Smooth muscle cell (in vitro differentiated cells): ENCODE measurements around the gene LYZL2. TPM values are rescaled to one million over a fixed set of nuclear protein-coding genes. Genes with fewer than 3 reads are reported as not detected.
A peak's percentile ranks its signal among the peaks of the same experiment; 100 is the strongest.

Experiments used
- DNase-seq: peaks from one replicate; lab custom pipeline; 2025; ENCODE audit not compliant: unreplicated experiment; lab: John Stamatoyannopoulos, UW
- H2AFZ ChIP-seq: fragments of 200-600 bp; sonication (generic); 2 replicates; pipeline ENCODE4 v1.6.0; 2016; ENCODE audit warnings: antibody characterized with exemption, low read depth, mild to moderate bottlenecking
- H3F3A ChIP-seq: fragments of 200-600 bp; sonication (generic); 2 replicates; pipeline ENCODE4 v1.6.0; 2017; ENCODE audit warnings: antibody characterized with exemption, low read depth
- H3K27ac ChIP-seq: fragments of 200-600 bp; sonication (generic); 2 replicates; pipeline ENCODE4 v1.5.1; 2016; ENCODE audit warnings: low read depth, mild to moderate bottlenecking
- H3K27me3 ChIP-seq: fragments of 200-600 bp; sonication (generic); 2 replicates; pipeline ENCODE4 v1.6.1; 2016; ENCODE audit warnings: low read depth, mild to moderate bottlenecking
- H3K36me3 ChIP-seq: fragments of 200-600 bp; sonication (generic); 2 replicates; pipeline ENCODE4 v1.5.1; 2016; ENCODE audit warnings: low read depth
- H3K4me1 ChIP-seq: fragments of 200-600 bp; sonication (generic); 2 replicates; pipeline ENCODE4 v1.5.1; 2016; ENCODE audit warnings: low read depth
- H3K4me2 ChIP-seq: fragments of 200-600 bp; sonication (generic); 2 replicates; pipeline ENCODE4 v1.6.0; 2016; ENCODE audit warnings: mild to moderate bottlenecking
- H3K4me3 ChIP-seq: fragments of 200-600 bp; sonication (generic); 2 replicates; pipeline ENCODE4 v1.5.1; 2016; ENCODE audit warnings: mild to moderate bottlenecking
- H3K79me2 ChIP-seq: fragments of 200-600 bp; sonication (generic); 2 replicates; pipeline ENCODE4 v1.6.0; 2016; ENCODE audit warnings: low read depth, mild to moderate bottlenecking
- H3K9ac ChIP-seq: fragments of 200-600 bp; sonication (generic); 2 replicates; pipeline ENCODE4 v1.6.0; 2016; ENCODE audit warnings: low read depth
- H3K9me3 ChIP-seq: fragments of 200-600 bp; sonication (generic); replicated peaks from 2 replicates; pipeline ENCODE4 v1.5.1; 2016; ENCODE audit warnings: low read depth
- H4K20me1 ChIP-seq: fragments of 200-600 bp; sonication (generic); 2 replicates; pipeline ENCODE4 v1.6.0; 2016; ENCODE audit warnings: low read depth
- CTCF ChIP-seq: fragments of 200-600 bp; sonication (generic); IDR thresholded peaks from 2 replicates; pipeline ENCODE4 v1.5.1; 2017; ENCODE audit warnings: borderline replicate concordance, mild to moderate bottlenecking, antibody characterized with exemption; ENCODE audit not compliant: insufficient read depth, poor library complexity, severe bottlenecking
- WGBS: methylation state at CpG from one replicate; pipeline ENCODE4 v1.1.7; 2016; ENCODE audit warnings: low lambda C conversion rate; 5-methylcytosine and 5-hydroxymethylcytosine counted together
- polyA plus RNA-seq: library from polyadenylated mRNA; unstranded; fragments of >200 nt; fragmentation: Nextera tagmentation; extraction: Ambion mirVana; gene quantifications from 2 replicates; pipeline ENCODE4 v1.2.1, GENCODE V29; 2016
- total RNA-seq: library from RNA; depleted of rRNA; stranded (reverse); fragments of >200 nt; gene quantifications from 2 replicates; pipeline ENCODE4 v1.2.3, GENCODE V29; 2014

Gene LYZL2
- total and polyA plus RNA-seq, 2 experiments from 2014 or later, result not detected

DNA sequence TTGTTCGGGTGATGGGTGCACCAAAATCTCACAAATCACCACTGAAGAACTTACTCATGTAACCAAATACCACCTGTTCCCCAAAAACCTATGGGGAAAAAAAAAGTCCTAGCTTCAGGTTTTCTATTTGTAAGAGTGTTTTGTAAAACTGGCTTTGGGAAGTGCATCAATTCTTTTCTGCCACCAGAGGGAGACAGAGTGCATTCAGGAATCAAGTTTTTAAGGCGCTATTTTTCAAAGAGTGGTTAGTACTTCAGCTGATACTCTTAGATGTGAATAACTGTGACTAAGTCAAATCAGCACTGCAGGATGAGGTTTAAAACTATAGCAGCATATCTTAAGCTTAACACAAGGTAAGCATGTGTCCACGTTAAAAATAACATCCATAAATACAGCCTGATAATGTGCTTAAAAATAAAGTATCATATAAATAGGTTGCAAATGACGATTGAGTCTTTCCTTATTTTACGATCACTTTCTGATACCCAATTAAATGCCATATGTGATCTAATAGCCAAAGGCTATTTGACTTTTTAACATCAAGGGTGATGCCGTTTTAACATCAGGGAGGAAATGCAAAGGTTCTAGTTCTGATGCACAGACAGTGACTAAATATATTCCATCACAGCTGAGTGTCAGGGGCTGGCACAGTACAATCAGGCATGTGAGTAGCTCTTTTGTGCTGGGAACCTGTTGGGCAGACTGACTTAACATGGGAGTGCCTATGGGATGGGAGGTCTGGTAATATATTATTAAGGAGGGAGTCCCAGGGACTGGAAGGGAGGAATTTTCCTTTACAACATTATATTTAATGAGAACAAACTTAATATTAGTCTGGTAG lies 10.6 kb upstream of the LYZL2 start:
- Histone ChIP-seq H3K79me2 (no peaks in the 10 kb centered on the region), H4K20me1 (no peaks in the 10 kb centered on the region), H3F3A (no peaks in the 10 kb centered on the region), H3K4me2 (no peak overlapping the region), H3K9me3 (no peaks in the 10 kb centered on the region), H3K4me3 (no peak overlapping the region), H3K4me1 (peaks cover 3% of the 10 kb centered on the region), H3K27ac (no peak overlapping the region), H2AFZ (no peak overlapping the region), H3K36me3 (no peaks in the 10 kb centered on the region), H3K27me3 (no peaks in the 10 kb centered on the region), H3K9ac (no peak overlapping the region)
- WGBS, result 45% methylated on average over 6 of the region's 6 CpGs
- TF ChIP-seq CTCF, result peak; percentile 91
- no peak for DNase-seq

- Histone ChIP-seq H3K27me3 (no peaks in the 10 kb centered on the region), H3K27ac (no peak overlapping the region), H3K4me2 (no peak overlapping the region), H4K20me1 (no peaks in the 10 kb centered on the region), H3F3A (no peaks in the 10 kb centered on the region), H2AFZ (no peak overlapping the region), H3K9me3 (no peaks in the 10 kb centered on the region), H3K79me2 (no peaks in the 10 kb centered on the region), H3K36me3 (no peaks in the 10 kb centered on the region), H3K4me1 (no peaks in the 10 kb centered on the region), H3K4me3 (no peak overlapping the region), H3K9ac (no peak overlapping the region)
- no peak for DNase-seq
- no peak for TF ChIP-seq CTCF
- 58% methylated on average over 4 of the region's 4 CpGs for WGBS
Observed at GRCh38 chr10:30637881-30638467, 8.4 kb upstream of the LYZL2 start.

DNA sequence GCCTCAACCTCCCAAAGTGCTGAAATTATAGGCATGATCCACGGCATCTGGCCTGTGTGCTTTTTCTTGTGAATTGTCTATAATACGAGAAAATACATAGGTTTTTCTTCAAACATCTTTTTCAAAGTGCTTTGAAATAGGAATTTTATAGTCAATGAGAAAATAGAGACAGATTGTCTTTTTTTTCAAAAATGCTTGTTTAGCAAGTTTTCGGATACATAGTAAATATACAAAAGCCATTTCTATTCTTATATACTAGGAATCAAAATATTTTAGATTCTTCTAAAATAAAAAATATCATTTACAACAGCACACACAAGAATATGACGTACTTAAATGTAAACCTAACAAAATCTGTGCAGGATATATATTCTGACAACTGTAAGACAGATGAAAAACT lies 1.6 kb upstream of the LYZL2 start:
- Histone ChIP-seq H3K36me3 (no peaks in the 10 kb centered on the region), H2AFZ (no peak overlapping the region), H3K9me3 (no peaks in the 10 kb centered on the region), H3K27me3 (no peaks in the 10 kb centered on the region), H3F3A (no peaks in the 10 kb centered on the region), H3K4me3 (no peak overlapping the region), H3K4me1 (no peaks in the 10 kb centered on the region), H3K9ac (no peak overlapping the region), H3K79me2 (no peaks in the 10 kb centered on the region), H4K20me1 (no peaks in the 10 kb centered on the region), H3K4me2 (no peak overlapping the region), H3K27ac (no peak overlapping the region)
- no peak for DNase-seq
- 90% methylated on average over 4 of the region's 4 CpGs for WGBS
- TF ChIP-seq CTCF, result no peak
